K562 (cell line): Measurements from ENCODE around the gene HOXB8. TPM values are rescaled to one million over a fixed set of nuclear protein-coding genes. Genes with fewer than 3 reads are reported as not detected.

Experiments used
- KLF16 ChIP-seq: IDR thresholded peaks from 2 replicates; pipeline ENCODE4 v1.6.1; 2016; ENCODE audit warnings: antibody characterized with exemption
- NFYB ChIP-seq: IDR thresholded peaks from 2 replicates; pipeline ENCODE4 v1.6.1; 2011; ENCODE audit warnings: mild to moderate bottlenecking, moderate library complexity; ENCODE audit not compliant: insufficient read length; ENCODE audit errors: extremely low read depth
- PRMT5 ChIP-seq: sonication (generic); formaldehyde crosslinking; IDR thresholded peaks from 2 replicates; pipeline ENCODE4 v1.5.0; 2020; ENCODE audit warnings: missing genetic modification reagents
- STAT5B ChIP-seq: fragments of 250-450 bp; sonication (Bioruptor Pico); IDR thresholded peaks from 2 replicates; pipeline ENCODE4 v1.8.0; 2021; ENCODE audit warnings: mild to moderate bottlenecking, inconsistent platforms
- ZNF431 ChIP-seq: sonication (generic); formaldehyde crosslinking; IDR thresholded peaks from 2 replicates; pipeline ENCODE4 v1.8.0; 2022; ENCODE audit warnings: mild to moderate bottlenecking, missing genetic modification reagents
- ZNF561 ChIP-seq: fragments of 450-650 bp; formaldehyde crosslinking; conservative IDR thresholded peaks from 2 replicates; pipeline ENCODE4 v1.4.0; 2020; ENCODE audit warnings: mild to moderate bottlenecking, moderate library complexity
- ZNF778 ChIP-seq: fragments of 450-650 bp; formaldehyde crosslinking; IDR thresholded peaks from 2 replicates; pipeline ENCODE4 v1.4.0; 2020; ENCODE audit warnings: mild to moderate bottlenecking, moderate library complexity
- polyA plus RNA-seq, 8 experiments: library from polyadenylated mRNA; depleted of rRNA in 4 of 8; stranded (reverse) in 5 of 8; unstranded in 3 of 8; fragments of >200 nt; fragmentation: Nextera tagmentation in 2 of 8; fragmentation: Illumina TruSeq in 1 of 8; extraction: Ambion mirVana in 2 of 8; extraction: Trizol in 1 of 8; gene quantifications; 2 replicates each; pipeline versions ENCODE4 v1.2.1 to v1.2.3, GENCODE V29; 2011 to 2014; ENCODE audit warnings: inconsistent platforms in 1 of 8, missing spikeins in 1 of 8
- total RNA-seq, 7 experiments: library from RNA; depleted of rRNA in 6 of 7; stranded (reverse); fragments of >200 nt in 6 of 7; fragmentation: Illumina TruSeq in 2 of 7; extraction: Trizol in 2 of 7; gene quantifications; 2 replicates each; pipeline versions ENCODE4 v1.2.1 to v1.2.3, GENCODE V29; 2011 to 2021; ENCODE audit warnings: low replicate concordance in 1 of 7
- TF ChIP-seq, protein P1 (sequence below): fragments of 450-650 bp; IDR thresholded peaks from 2 replicates; pipeline ENCODE4 v1.6.1; 2016; ENCODE audit warnings: mild to moderate bottlenecking, moderate library complexity
- TF ChIP-seq, protein P2 (sequence below): fragments of 250-450 bp; sonication (Bioruptor Pico); IDR thresholded peaks from 2 replicates; pipeline ENCODE4 v1.5.0; 2021; ENCODE audit warnings: mild to moderate bottlenecking, borderline replicate concordance
- TF ChIP-seq, protein P3 (sequence below): sonication (generic); formaldehyde crosslinking; IDR thresholded peaks from 2 replicates; pipeline ENCODE4 v1.8.0; 2022; ENCODE audit warnings: mild to moderate bottlenecking, missing genetic modification reagents
- TF ChIP-seq, protein P4 (sequence below): conservative IDR thresholded peaks from 2 replicates; pipeline ENCODE4 v1.6.1; 2011; ENCODE audit warnings: low read depth, mild to moderate bottlenecking, low read length; ENCODE audit not compliant: control insufficient read depth

The HOXB8 gene
- total and polyA plus RNA-seq, 9 of the 15 experiments (the other 6 are each of a cell fraction or from before 2014, with no cell fraction given), result 0.52 to 23.8 (median 3.6) TPM

DNA sequence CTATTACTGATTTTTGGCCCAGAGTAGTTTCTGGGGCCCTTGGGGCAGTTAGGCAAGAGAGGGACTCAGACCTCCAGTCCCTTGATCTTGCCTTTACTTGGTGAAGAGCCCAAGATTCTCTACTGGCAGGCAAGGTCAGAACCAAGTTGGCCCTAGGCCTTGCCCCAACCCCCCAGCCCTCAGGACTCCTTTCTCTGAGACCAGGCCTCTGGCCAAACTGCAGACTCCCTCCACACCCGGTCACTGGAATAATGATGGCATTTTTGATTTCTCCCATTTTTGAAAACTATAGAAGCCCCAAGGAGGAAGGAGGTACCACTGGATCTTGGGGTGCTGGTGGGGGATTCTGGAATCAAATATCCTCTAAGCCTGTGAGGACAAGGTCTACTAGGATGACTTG lies 29.1 kb upstream of the HOXB8 start (continued):
- TF ChIP-seq, protein P1, sequence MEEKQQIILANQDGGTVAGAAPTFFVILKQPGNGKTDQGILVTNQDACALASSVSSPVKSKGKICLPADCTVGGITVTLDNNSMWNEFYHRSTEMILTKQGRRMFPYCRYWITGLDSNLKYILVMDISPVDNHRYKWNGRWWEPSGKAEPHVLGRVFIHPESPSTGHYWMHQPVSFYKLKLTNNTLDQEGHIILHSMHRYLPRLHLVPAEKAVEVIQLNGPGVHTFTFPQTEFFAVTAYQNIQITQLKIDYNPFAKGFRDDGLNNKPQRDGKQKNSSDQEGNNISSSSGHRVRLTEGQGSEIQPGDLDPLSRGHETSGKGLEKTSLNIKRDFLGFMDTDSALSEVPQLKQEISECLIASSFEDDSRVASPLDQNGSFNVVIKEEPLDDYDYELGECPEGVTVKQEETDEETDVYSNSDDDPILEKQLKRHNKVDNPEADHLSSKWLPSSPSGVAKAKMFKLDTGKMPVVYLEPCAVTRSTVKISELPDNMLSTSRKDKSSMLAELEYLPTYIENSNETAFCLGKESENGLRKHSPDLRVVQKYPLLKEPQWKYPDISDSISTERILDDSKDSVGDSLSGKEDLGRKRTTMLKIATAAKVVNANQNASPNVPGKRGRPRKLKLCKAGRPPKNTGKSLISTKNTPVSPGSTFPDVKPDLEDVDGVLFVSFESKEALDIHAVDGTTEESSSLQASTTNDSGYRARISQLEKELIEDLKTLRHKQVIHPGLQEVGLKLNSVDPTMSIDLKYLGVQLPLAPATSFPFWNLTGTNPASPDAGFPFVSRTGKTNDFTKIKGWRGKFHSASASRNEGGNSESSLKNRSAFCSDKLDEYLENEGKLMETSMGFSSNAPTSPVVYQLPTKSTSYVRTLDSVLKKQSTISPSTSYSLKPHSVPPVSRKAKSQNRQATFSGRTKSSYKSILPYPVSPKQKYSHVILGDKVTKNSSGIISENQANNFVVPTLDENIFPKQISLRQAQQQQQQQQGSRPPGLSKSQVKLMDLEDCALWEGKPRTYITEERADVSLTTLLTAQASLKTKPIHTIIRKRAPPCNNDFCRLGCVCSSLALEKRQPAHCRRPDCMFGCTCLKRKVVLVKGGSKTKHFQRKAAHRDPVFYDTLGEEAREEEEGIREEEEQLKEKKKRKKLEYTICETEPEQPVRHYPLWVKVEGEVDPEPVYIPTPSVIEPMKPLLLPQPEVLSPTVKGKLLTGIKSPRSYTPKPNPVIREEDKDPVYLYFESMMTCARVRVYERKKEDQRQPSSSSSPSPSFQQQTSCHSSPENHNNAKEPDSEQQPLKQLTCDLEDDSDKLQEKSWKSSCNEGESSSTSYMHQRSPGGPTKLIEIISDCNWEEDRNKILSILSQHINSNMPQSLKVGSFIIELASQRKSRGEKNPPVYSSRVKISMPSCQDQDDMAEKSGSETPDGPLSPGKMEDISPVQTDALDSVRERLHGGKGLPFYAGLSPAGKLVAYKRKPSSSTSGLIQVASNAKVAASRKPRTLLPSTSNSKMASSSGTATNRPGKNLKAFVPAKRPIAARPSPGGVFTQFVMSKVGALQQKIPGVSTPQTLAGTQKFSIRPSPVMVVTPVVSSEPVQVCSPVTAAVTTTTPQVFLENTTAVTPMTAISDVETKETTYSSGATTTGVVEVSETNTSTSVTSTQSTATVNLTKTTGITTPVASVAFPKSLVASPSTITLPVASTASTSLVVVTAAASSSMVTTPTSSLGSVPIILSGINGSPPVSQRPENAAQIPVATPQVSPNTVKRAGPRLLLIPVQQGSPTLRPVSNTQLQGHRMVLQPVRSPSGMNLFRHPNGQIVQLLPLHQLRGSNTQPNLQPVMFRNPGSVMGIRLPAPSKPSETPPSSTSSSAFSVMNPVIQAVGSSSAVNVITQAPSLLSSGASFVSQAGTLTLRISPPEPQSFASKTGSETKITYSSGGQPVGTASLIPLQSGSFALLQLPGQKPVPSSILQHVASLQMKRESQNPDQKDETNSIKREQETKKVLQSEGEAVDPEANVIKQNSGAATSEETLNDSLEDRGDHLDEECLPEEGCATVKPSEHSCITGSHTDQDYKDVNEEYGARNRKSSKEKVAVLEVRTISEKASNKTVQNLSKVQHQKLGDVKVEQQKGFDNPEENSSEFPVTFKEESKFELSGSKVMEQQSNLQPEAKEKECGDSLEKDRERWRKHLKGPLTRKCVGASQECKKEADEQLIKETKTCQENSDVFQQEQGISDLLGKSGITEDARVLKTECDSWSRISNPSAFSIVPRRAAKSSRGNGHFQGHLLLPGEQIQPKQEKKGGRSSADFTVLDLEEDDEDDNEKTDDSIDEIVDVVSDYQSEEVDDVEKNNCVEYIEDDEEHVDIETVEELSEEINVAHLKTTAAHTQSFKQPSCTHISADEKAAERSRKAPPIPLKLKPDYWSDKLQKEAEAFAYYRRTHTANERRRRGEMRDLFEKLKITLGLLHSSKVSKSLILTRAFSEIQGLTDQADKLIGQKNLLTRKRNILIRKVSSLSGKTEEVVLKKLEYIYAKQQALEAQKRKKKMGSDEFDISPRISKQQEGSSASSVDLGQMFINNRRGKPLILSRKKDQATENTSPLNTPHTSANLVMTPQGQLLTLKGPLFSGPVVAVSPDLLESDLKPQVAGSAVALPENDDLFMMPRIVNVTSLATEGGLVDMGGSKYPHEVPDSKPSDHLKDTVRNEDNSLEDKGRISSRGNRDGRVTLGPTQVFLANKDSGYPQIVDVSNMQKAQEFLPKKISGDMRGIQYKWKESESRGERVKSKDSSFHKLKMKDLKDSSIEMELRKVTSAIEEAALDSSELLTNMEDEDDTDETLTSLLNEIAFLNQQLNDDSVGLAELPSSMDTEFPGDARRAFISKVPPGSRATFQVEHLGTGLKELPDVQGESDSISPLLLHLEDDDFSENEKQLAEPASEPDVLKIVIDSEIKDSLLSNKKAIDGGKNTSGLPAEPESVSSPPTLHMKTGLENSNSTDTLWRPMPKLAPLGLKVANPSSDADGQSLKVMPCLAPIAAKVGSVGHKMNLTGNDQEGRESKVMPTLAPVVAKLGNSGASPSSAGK, result no peak
- TF ChIP-seq ZNF431 (CRISPR knock-in tag), result no peak
- TF ChIP-seq, protein P2, sequence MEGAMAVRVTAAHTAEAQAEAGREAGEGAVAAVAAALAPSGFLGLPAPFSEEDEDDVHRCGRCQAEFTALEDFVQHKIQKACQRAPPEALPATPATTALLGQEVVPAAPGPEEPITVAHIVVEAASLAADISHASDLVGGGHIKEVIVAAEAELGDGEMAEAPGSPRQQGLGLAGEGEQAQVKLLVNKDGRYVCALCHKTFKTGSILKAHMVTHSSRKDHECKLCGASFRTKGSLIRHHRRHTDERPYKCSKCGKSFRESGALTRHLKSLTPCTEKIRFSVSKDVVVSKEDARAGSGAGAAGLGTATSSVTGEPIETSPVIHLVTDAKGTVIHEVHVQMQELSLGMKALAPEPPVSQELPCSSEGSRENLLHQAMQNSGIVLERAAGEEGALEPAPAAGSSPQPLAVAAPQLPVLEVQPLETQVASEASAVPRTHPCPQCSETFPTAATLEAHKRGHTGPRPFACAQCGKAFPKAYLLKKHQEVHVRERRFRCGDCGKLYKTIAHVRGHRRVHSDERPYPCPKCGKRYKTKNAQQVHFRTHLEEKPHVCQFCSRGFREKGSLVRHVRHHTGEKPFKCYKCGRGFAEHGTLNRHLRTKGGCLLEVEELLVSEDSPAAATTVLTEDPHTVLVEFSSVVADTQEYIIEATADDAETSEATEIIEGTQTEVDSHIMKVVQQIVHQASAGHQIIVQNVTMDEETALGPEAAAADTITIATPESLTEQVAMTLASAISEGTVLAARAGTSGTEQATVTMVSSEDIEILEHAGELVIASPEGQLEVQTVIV (CRISPR knock-in tag), result no peak
- TF ChIP-seq STAT5B, result no peak
- no peak for TF ChIP-seq KLF16
- no peak for TF ChIP-seq PRMT5 (CRISPR knock-in tag)
- no peak for TF ChIP-seq NFYB
- TF ChIP-seq, protein P3, sequence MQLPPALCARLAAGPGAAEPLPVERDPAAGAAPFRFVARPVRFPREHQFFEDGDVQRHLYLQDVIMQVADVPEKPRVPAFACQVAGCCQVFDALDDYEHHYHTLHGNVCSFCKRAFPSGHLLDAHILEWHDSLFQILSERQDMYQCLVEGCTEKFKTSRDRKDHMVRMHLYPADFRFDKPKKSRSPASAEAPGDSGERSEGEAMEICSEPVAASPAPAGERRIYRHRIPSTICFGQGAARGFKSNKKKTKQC (CRISPR knock-in tag), result no peak
- TF ChIP-seq, protein P4, sequence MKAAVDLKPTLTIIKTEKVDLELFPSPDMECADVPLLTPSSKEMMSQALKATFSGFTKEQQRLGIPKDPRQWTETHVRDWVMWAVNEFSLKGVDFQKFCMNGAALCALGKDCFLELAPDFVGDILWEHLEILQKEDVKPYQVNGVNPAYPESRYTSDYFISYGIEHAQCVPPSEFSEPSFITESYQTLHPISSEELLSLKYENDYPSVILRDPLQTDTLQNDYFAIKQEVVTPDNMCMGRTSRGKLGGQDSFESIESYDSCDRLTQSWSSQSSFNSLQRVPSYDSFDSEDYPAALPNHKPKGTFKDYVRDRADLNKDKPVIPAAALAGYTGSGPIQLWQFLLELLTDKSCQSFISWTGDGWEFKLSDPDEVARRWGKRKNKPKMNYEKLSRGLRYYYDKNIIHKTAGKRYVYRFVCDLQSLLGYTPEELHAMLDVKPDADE, result no peak
- no peak for TF ChIP-seq ZNF561
- TF ChIP-seq ZNF778 (CRISPR knock-in tag), result no peak
